ENCODE data around the gene NRXN3. TPM values are rescaled to one million over a fixed set of nuclear protein-coding genes. Genes with fewer than 3 reads are reported as not detected.

Gene NRXN3
- total and polyA plus RNA-seq, 2 experiments from 2014 or later = 0.69 to 1.5 TPM

- H3K4me3 ChIP-seq = no peak overlapping the region
- no peak for DNase-seq (ENCODE audit: low read depth in 1 of 2, low spot score in 1 of 2)
- H3K27ac ChIP-seq = no peak overlapping the region
- no peaks in the 10 kb centered on the region for H3K9me3 ChIP-seq (ENCODE audit: low read depth)
- no peaks in the 10 kb centered on the region for H3K36me3 ChIP-seq
- H3K27me3 ChIP-seq = no peaks in the 10 kb centered on the region
- TF ChIP-seq CTCF (IDR thresholded peaks at IDR 0.05; ENCODE audit: low read depth, low read length) = no peak
- no peaks in the 10 kb centered on the region for H3K4me1 ChIP-seq (ENCODE audit: low read depth)
Measured at GRCh38 chr14:79056879-79057278, 886.7 kb downstream of the NRXN3 start.

- no peak for TF ChIP-seq CTCF (IDR thresholded peaks at IDR 0.05; ENCODE audit: low read depth, low read length)
- Histone ChIP-seq H3K4me3 (no peak overlapping the region), H3K27me3 (no peaks in the 10 kb centered on the region), H3K4me1 (ENCODE audit: low read depth) (no peaks in the 10 kb centered on the region), H3K27ac (no peak overlapping the region), H3K9me3 (ENCODE audit: low read depth) (no peaks in the 10 kb centered on the region), H3K36me3 (no peaks in the 10 kb centered on the region)
- no peak for DNase-seq (ENCODE audit: low read depth in 1 of 2, low spot score in 1 of 2)
Measured at GRCh38 chr14:79057333-79057732, 887.2 kb downstream of the NRXN3 start.

GRCh38 chr14:79062226-79062625 lies 892.1 kb downstream of the NRXN3 start:
- H3K36me3 ChIP-seq = no peaks in the 10 kb centered on the region
- H3K4me3 ChIP-seq = no peak overlapping the region
- no peak for DNase-seq (ENCODE audit: low read depth in 1 of 2, low spot score in 1 of 2)
- no peak for TF ChIP-seq CTCF (IDR thresholded peaks at IDR 0.05; ENCODE audit: low read depth, low read length)
- no peaks in the 10 kb centered on the region for H3K4me1 ChIP-seq (ENCODE audit: low read depth)
- H3K27me3 ChIP-seq = no peaks in the 10 kb centered on the region
- H3K9me3 ChIP-seq (ENCODE audit: low read depth) = no peaks in the 10 kb centered on the region
- H3K27ac ChIP-seq = no peak overlapping the region

GRCh38 chr14:79064214-79064613 lies 894.0 kb downstream of the NRXN3 start:
- Histone ChIP-seq H3K4me1 (ENCODE audit: low read depth) (no peaks in the 10 kb centered on the region), H3K27me3 (peaks cover 6% of the 10 kb centered on the region), H3K27ac (no peak overlapping the region), H3K9me3 (ENCODE audit: low read depth) (no peaks in the 10 kb centered on the region), H3K36me3 (no peaks in the 10 kb centered on the region), H3K4me3 (no peak overlapping the region)
- no peak for TF ChIP-seq CTCF (IDR thresholded peaks at IDR 0.05; ENCODE audit: low read depth, low read length)
- DNase-seq (ENCODE audit: low read depth in 1 of 2, low spot score in 1 of 2) = no peak

- H3K36me3 ChIP-seq = no peaks in the 10 kb centered on the region
- H3K4me3 ChIP-seq = no peak overlapping the region
- H3K27me3 ChIP-seq = no peaks in the 10 kb centered on the region
- H3K4me1 ChIP-seq (ENCODE audit: low read depth) = no peaks in the 10 kb centered on the region
- no peak overlapping the region for H3K27ac ChIP-seq
- no peaks in the 10 kb centered on the region for H3K9me3 ChIP-seq (ENCODE audit: low read depth)
- TF ChIP-seq CTCF (IDR thresholded peaks at IDR 0.05; ENCODE audit: low read depth, low read length) = no peak
- no peak for DNase-seq (ENCODE audit: low read depth in 1 of 2, low spot score in 1 of 2)
Measured at GRCh38 chr14:79074510-79074909, 904.3 kb downstream of the NRXN3 start.

GRCh38 chr14:79076428-79076827 lies 906.3 kb downstream of the NRXN3 start:
- Histone ChIP-seq H3K9me3 (ENCODE audit: low read depth) (no peaks in the 10 kb centered on the region), H3K36me3 (no peaks in the 10 kb centered on the region), H3K27ac (no peak overlapping the region), H3K4me3 (no peak overlapping the region), H3K4me1 (ENCODE audit: low read depth) (no peaks in the 10 kb centered on the region), H3K27me3 (no peaks in the 10 kb centered on the region)
- no peak for DNase-seq (ENCODE audit: low read depth in 1 of 2, low spot score in 1 of 2)
- no peak for TF ChIP-seq CTCF (IDR thresholded peaks at IDR 0.05; ENCODE audit: low read depth, low read length)

Measured in cardiac muscle cell (in vitro differentiated cells and primary cell).